WI38 (cell line): ENCODE data around the gene RNF14.

Experiments used
- H3K4me3 ChIP-seq: 2 replicates; pipeline ENCODE4 v1.5.1; 2011; ENCODE audit warnings: low read depth, mild to moderate bottlenecking, control low read depth, low read length
- CTCF ChIP-seq: IDR thresholded peaks from 2 replicates; pipeline ENCODE4 v1.5.1; 2012; ENCODE audit warnings: low read depth, mild to moderate bottlenecking, control low read depth, low read length

Gene RNF14

GRCh38 chr5:141966963-141967333 lies 2.0 kb upstream of the RNF14 start:
- no peak overlapping the region for H3K4me3 ChIP-seq
- no peak for TF ChIP-seq CTCF

GRCh38 chr5:141969783-141970771 lies 1.2 kb downstream of the RNF14 start:
- no peak for TF ChIP-seq CTCF

GRCh38 chr5:141973871-141974595 lies 5.1 kb downstream of the RNF14 start:
- H3K4me3 ChIP-seq = no peak overlapping the region
- TF ChIP-seq CTCF = no peak

More at GRCh38 chr5:141969783-141970771, 1.2 kb downstream of the RNF14 start:
- H3K4me3 ChIP-seq = peak overlapping the region; percentile 89

- no peak for TF ChIP-seq CTCF
- no peak overlapping the region for H3K4me3 ChIP-seq
Measured at GRCh38 chr5:141976176-141976575, 7.3 kb downstream of the RNF14 start.

- no peak for TF ChIP-seq CTCF
- H3K4me3 ChIP-seq = no peak overlapping the region
Measured at GRCh38 chr5:141978389-141978788, 9.5 kb downstream of the RNF14 start.

- no peak for TF ChIP-seq CTCF
- H3K4me3 ChIP-seq = no peak overlapping the region
Measured at GRCh38 chr5:141982626-141983025, 13.7 kb downstream of the RNF14 start.

- H3K4me3 ChIP-seq = no peak overlapping the region
- no peak for TF ChIP-seq CTCF
Measured at GRCh38 chr5:141986072-141986471, 17.2 kb downstream of the RNF14 start.
